ENCODE measurements around the gene ZNF423. TPM values are rescaled to one million over a fixed set of nuclear protein-coding genes. Genes with fewer than 3 reads are reported as not detected.

Gene ZNF423
- total and polyA plus RNA-seq, 9 of the 15 experiments (the other 6 are each of a cell fraction or from before 2014, with no cell fraction given), result not detected

GRCh38 chr16:49653577-49653976 is 202.3 kb downstream of the ZNF423 start:
- no peak overlapping the region for H3K9ac ChIP-seq (ENCODE audit: insufficient read depth in 1 of 2, low read depth in 2 of 2, low read length in 2 of 2)
- no peak overlapping the region for H2AFZ ChIP-seq (ENCODE audit: low read depth, low read length)
- ChIA-PET CTCF (ENCODE audit: low intra/inter-chr PET ratio) (no interaction called here), POLR2A (interaction anchor here (0.6 kb wide), 1 partner anchor 59 kb away, joined by 3 read pairs; no protein-coding TSS in a partner anchor)
- H3K79me2 ChIP-seq (ENCODE audit: control insufficient read depth, insufficient read depth, low read length), result no peaks in the 10 kb centered on the region
- BruUV-seq (replicated peaks), result no TSS peak
- in situ Hi-C loops (cut with MboI) (no loop called here), intact Hi-C loops (cut with micrococcal nuclease) (no loop called here)
- H3K4me2 ChIP-seq (ENCODE audit: insufficient read depth, low read length), result no peak overlapping the region
- no peaks in the 10 kb centered on the region for H3K4me1 ChIP-seq (replicated peaks in 1 of 2; ENCODE audit: control insufficient read depth in 2 of 2, insufficient read depth in 2 of 2, low read length in 2 of 2)
- peaks cover 4 to 40% of the 10 kb centered on the region in 2 experiments; a peak in 3 of 5 replicates for H3K27me3 ChIP-seq (ENCODE audit: control insufficient read depth in 2 of 2, insufficient read depth in 2 of 2, low read length in 2 of 2)
- FAIRE-seq (no peak), DNase-seq (ENCODE audit: extremely low read depth in 1 of 4, low spot score in 3 of 4) (no peak), ATAC-seq (no peak)
- H3K9me1 ChIP-seq (ENCODE audit: control insufficient read depth, insufficient read depth, low read length), result no peaks in the 10 kb centered on the region
- TF ChIP-seq EWSR1 (IDR thresholded peaks at IDR 0.05; ENCODE audit: borderline replicate concordance, low read depth, partially characterized antibody) (no peak), ZKSCAN8 (CRISPR knock-in tag; IDR thresholded peaks at IDR 0.05) (no peak), RBM25 (IDR thresholded peaks at IDR 0.05; ENCODE audit: low read depth, low read length, severe bottlenecking) (peak; percentile 29), SMARCA5 (IDR thresholded peaks at IDR 0.05) (no peak), ZFP36 (IDR thresholded peaks at IDR 0.05; ENCODE audit: low read depth, low read length, partially characterized antibody) (peak; percentile 88), POLR2A (conservative IDR thresholded peaks at IDR 0.05) (no peak)
- H3K4me3 ChIP-seq, result no peak overlapping the region
- H4K20me1 ChIP-seq (replicated peaks; ENCODE audit: control insufficient read depth, insufficient read depth, low read length), result no peaks in the 10 kb centered on the region
- no peaks in the 10 kb centered on the region for H3K9me3 ChIP-seq (replicated peaks; ENCODE audit: control insufficient read depth, insufficient read depth, low read depth, low read length)
- WGBS (ENCODE audit: insufficient coverage, low coverage, missing lambda C conversion rate), result 0% methylated on average over 1 of the region's 1 CpG
- no peaks in the 10 kb centered on the region for H3K36me3 ChIP-seq (ENCODE audit: control insufficient read depth, insufficient read depth, low read length)
- no peak overlapping the region for H3K27ac ChIP-seq (ENCODE audit: extremely low read depth, low read depth, low read length)

GRCh38 chr16:49653173-49653570 is 202.7 kb downstream of the ZNF423 start:
- no TSS peak for BruUV-seq (replicated peaks)
- Histone ChIP-seq H3K9me3 (replicated peaks; ENCODE audit: control insufficient read depth, insufficient read depth, low read depth, low read length) (no peaks in the 10 kb centered on the region), H4K20me1 (replicated peaks; ENCODE audit: control insufficient read depth, insufficient read depth, low read length) (no peaks in the 10 kb centered on the region), H3K79me2 (ENCODE audit: control insufficient read depth, insufficient read depth, low read length) (no peaks in the 10 kb centered on the region), H3K4me2 (ENCODE audit: insufficient read depth, low read length) (no peak overlapping the region), H3K27me3 (ENCODE audit: control insufficient read depth in 2 of 2, insufficient read depth in 2 of 2, low read length in 2 of 2) (peaks cover 4 to 36% of the 10 kb centered on the region in 2 experiments; a peak in 3 of 5 replicates), H2AFZ (ENCODE audit: low read depth, low read length) (no peak overlapping the region), H3K36me3 (ENCODE audit: control insufficient read depth, insufficient read depth, low read length) (no peaks in the 10 kb centered on the region), H3K9ac (ENCODE audit: insufficient read depth in 1 of 2, low read depth in 2 of 2, low read length in 2 of 2) (no peak overlapping the region), H3K4me1 (replicated peaks in 1 of 2; ENCODE audit: control insufficient read depth in 2 of 2, insufficient read depth in 2 of 2, low read length in 2 of 2) (no peaks in the 10 kb centered on the region), H3K27ac (ENCODE audit: extremely low read depth, low read depth, low read length) (no peak overlapping the region), H3K9me1 (ENCODE audit: control insufficient read depth, insufficient read depth, low read length) (no peaks in the 10 kb centered on the region), H3K4me3 (no peak overlapping the region)
- FAIRE-seq (no peak), ATAC-seq (no peak), DNase-seq (ENCODE audit: extremely low read depth in 1 of 4, low spot score in 3 of 4) (no peak)
- 4% methylated on average over 3 of the region's 6 CpGs for WGBS (ENCODE audit: insufficient coverage, low coverage, missing lambda C conversion rate)
- ChIA-PET CTCF (ENCODE audit: low intra/inter-chr PET ratio) (no interaction called here), POLR2A (no interaction called here)
- intact Hi-C loops (cut with micrococcal nuclease) (no loop called here), in situ Hi-C loops (cut with MboI) (no loop called here)
- TF ChIP-seq BRF1 (IDR thresholded peaks at IDR 0.05; ENCODE audit: borderline replicate concordance, extremely low read depth, insufficient read length), result no peak
- TF ChIP-seq ZNF140 (CRISPR knock-in tag; IDR thresholded peaks at IDR 0.05), result no peak
- TF ChIP-seq MAFK (IDR thresholded peaks at IDR 0.05; ENCODE audit: low read length), result no peak
- TF ChIP-seq GABPB2 (CRISPR knock-in tag; conservative IDR thresholded peaks at IDR 0.05), result no peak
- TF ChIP-seq MTA3 (IDR thresholded peaks at IDR 0.05; ENCODE audit: borderline replicate concordance), result no peak
- no peak for TF ChIP-seq SNRNP70 (optimal IDR thresholded peaks at IDR 0.05; ENCODE audit: low read depth, low read length)
- TF ChIP-seq TOE1 (IDR thresholded peaks at IDR 0.05; ENCODE audit: borderline replicate concordance), result no peak
- no peak for TF ChIP-seq TOE1 (CRISPR knock-in tag; IDR thresholded peaks at IDR 0.05; ENCODE audit: borderline replicate concordance, low read depth)
- no peak for TF ChIP-seq ZNF263 (CRISPR knock-in tag; IDR thresholded peaks at IDR 0.05; ENCODE audit: borderline replicate concordance)
- TF ChIP-seq ZSCAN32 (CRISPR knock-in tag; IDR thresholded peaks at IDR 0.05), result no peak
- TF ChIP-seq CEBPB (tag; IDR thresholded peaks at IDR 0.05), result no peak
